Measurements from ENCODE around the gene ERI3. TPM values are rescaled to one million over a fixed set of nuclear protein-coding genes. Genes with fewer than 3 reads are reported as not detected.

The ERI3 gene
- total RNA-seq, 1 experiment from 2014 or later = 74.2 TPM

DNA sequence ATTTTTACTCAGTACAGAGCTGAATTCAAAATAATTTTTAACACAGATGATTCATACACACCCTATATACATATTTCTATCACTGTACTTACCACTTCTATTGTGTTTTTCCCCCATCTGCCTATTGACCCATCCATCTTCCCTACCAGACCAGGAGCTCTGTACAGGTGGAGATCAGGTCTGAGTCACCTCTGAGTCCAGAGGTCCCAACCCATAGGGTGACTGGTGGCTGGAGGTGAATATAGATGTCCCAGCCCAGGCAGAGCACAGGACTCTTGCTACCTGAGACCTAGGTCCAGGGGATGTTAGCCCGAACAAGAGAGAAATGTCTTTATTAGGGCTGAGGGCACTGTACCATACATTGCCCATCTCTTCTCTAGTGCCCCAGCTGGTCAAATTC, 87.0 kb downstream of the ERI3 start:
- BruUV-seq (replicated peaks) = no TSS peak
- no peaks in the 10 kb centered on the region for H3K36me3 ChIP-seq (ENCODE audit: control insufficient read depth in 1 of 2, insufficient read depth in 2 of 2, low read length in 2 of 2)
- no peak overlapping the region for H3K4me3 ChIP-seq (replicated peaks in 1 of 2; ENCODE audit: low read depth in 1 of 2, low read length in 2 of 2)
- no peaks in the 10 kb centered on the region for H3K4me1 ChIP-seq (ENCODE audit: control insufficient read depth in 1 of 2, insufficient read depth in 2 of 2, low read length in 2 of 2)
- no peaks in the 10 kb centered on the region for H3K79me2 ChIP-seq (ENCODE audit: insufficient read depth, low read length)
- no peak overlapping the region for H3K4me2 ChIP-seq (ENCODE audit: low read length)
- intact Hi-C loops (cut with micrococcal nuclease) = no loop called here
- DNase-seq (ENCODE audit: low read depth, low spot score) (no peak), ATAC-seq (no peak)
- ChIA-PET POLR2A (no interaction called here), RAD21 (ENCODE audit: low non-redundant PET in 1 of 2, low total read pairs in 2 of 2, uncharacterized antibody in 2 of 2, unreplicated experiment in 2 of 2) (no interaction called here), CTCF (interaction anchor here (0.8 kb wide), 1 partner anchor 29 kb away, joined by 3 read pairs; no protein-coding TSS in a partner anchor)
- TF ChIP-seq, protein P1, sequence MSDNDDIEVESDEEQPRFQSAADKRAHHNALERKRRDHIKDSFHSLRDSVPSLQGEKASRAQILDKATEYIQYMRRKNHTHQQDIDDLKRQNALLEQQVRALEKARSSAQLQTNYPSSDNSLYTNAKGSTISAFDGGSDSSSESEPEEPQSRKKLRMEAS (IDR thresholded peaks at IDR 0.05) = no peak
- TF ChIP-seq EZH2 (IDR thresholded peaks at IDR 0.05) (no peak), ZNF274 (IDR thresholded peaks at IDR 0.05; ENCODE audit: low read depth, low read length) (no peak), POLR2A (IDR thresholded peaks at IDR 0.05; ENCODE audit: borderline replicate concordance, extremely low read depth, insufficient read depth, insufficient read length) (no peak), CBX3 (IDR thresholded peaks at IDR 0.05; ENCODE audit: low read depth) (no peak), SIN3A (IDR thresholded peaks at IDR 0.05; ENCODE audit: low read depth) (no peak), RAD21 (IDR thresholded peaks at IDR 0.05; ENCODE audit: low read depth) (no peak), JUND (IDR thresholded peaks at IDR 0.05) (no peak), ELF1 (IDR thresholded peaks at IDR 0.05; ENCODE audit: borderline replicate concordance, low read depth) (no peak)
- TF ChIP-seq, protein P2, sequence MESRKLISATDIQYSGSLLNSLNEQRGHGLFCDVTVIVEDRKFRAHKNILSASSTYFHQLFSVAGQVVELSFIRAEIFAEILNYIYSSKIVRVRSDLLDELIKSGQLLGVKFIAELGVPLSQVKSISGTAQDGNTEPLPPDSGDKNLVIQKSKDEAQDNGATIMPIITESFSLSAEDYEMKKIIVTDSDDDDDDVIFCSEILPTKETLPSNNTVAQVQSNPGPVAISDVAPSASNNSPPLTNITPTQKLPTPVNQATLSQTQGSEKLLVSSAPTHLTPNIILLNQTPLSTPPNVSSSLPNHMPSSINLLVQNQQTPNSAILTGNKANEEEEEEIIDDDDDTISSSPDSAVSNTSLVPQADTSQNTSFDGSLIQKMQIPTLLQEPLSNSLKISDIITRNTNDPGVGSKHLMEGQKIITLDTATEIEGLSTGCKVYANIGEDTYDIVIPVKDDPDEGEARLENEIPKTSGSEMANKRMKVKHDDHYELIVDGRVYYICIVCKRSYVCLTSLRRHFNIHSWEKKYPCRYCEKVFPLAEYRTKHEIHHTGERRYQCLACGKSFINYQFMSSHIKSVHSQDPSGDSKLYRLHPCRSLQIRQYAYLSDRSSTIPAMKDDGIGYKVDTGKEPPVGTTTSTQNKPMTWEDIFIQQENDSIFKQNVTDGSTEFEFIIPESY (IDR thresholded peaks at IDR 0.05; ENCODE audit: extremely low read depth, insufficient replicate concordance, low read length) = no peak
- TF ChIP-seq, protein P3, sequence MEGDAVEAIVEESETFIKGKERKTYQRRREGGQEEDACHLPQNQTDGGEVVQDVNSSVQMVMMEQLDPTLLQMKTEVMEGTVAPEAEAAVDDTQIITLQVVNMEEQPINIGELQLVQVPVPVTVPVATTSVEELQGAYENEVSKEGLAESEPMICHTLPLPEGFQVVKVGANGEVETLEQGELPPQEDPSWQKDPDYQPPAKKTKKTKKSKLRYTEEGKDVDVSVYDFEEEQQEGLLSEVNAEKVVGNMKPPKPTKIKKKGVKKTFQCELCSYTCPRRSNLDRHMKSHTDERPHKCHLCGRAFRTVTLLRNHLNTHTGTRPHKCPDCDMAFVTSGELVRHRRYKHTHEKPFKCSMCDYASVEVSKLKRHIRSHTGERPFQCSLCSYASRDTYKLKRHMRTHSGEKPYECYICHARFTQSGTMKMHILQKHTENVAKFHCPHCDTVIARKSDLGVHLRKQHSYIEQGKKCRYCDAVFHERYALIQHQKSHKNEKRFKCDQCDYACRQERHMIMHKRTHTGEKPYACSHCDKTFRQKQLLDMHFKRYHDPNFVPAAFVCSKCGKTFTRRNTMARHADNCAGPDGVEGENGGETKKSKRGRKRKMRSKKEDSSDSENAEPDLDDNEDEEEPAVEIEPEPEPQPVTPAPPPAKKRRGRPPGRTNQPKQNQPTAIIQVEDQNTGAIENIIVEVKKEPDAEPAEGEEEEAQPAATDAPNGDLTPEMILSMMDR (IDR thresholded peaks at IDR 0.05 in 2 of 3, conservative IDR thresholded peaks at IDR 0.05 in 1 of 3; ENCODE audit: borderline replicate concordance in 1 of 3, insufficient read depth in 1 of 3, low read depth in 2 of 3, low read length in 2 of 3) = no peak
- no peaks in the 10 kb centered on the region for H3K9me2 ChIP-seq (ENCODE audit: insufficient read depth)
- H2AFZ ChIP-seq (ENCODE audit: low read depth, low read length, poor library complexity, severe bottlenecking) = no peak overlapping the region
- no peaks in the 10 kb centered on the region for H4K20me1 ChIP-seq (ENCODE audit: insufficient read depth)
- no peak overlapping the region for H3K27ac ChIP-seq (ENCODE audit: low read depth, low read length)
- no peaks in the 10 kb centered on the region for H3K9me3 ChIP-seq (ENCODE audit: control insufficient read depth in 1 of 2, insufficient read depth in 1 of 2, low read depth in 1 of 2, low read length in 2 of 2)
- no peak overlapping the region for H3K9ac ChIP-seq (ENCODE audit: low read length)
- H3K27me3 ChIP-seq (ENCODE audit: insufficient read depth, low read length) = no peaks in the 10 kb centered on the region

Measured in HCT116 (cell line).